Left kidney (tissue), 8 donors: ENCODE measurements around the gene RNASEL. TPM values are rescaled to one million over a fixed set of nuclear protein-coding genes. Genes with fewer than 3 reads are reported as not detected.
"Not testable (repeated sequence)": the region's sequence is repeated elsewhere in the genome, so short reads cannot be mapped to it uniquely, and the experiment has no call there.

ENCODE experiments used
- DNase-seq: peaks from one replicate; pipeline ENCODE4 v3.0.0-alpha.2; 2013
- long read RNA-seq, 8 donors: transcript quantifications; one replicate each; lab custom pipeline, GENCODE V29; 2026
- polyA plus RNA-seq: library from polyadenylated mRNA; unstranded; fragments of 120-200 nt; gene quantifications from one replicate; pipeline ENCODE4 v1.2.1, GENCODE V29; 2013; ENCODE audit not compliant: insufficient read length

Gene RNASEL
- polyA plus RNA-seq, result 12.7 TPM
- long read RNA-seq, donor 1, full-length matches to known transcripts, result 1 of 1 reads
- long read RNA-seq, donor 1, partial matches to known transcripts, result 0 of 1 reads
- long read RNA-seq, donor 1, other reads (novel, unspliced or antisense), result 0 of 1 reads
- long read RNA-seq, donor 2, full-length matches to known transcripts, result 1 of 1 reads
- long read RNA-seq, donor 2, partial matches to known transcripts, result 0 of 1 reads
- long read RNA-seq, donor 2, other reads (novel, unspliced or antisense), result 0 of 1 reads
- long read RNA-seq, donor 3, full-length matches to known transcripts, result 2 of 2 reads
- long read RNA-seq, donor 3, partial matches to known transcripts, result 0 of 2 reads
- long read RNA-seq, donor 3, other reads (novel, unspliced or antisense), result 0 of 2 reads
- long read RNA-seq, donor 4, result 0 reads
- long read RNA-seq, donor 5, full-length matches to known transcripts, result 3 of 3 reads
- long read RNA-seq, donor 5, partial matches to known transcripts, result 0 of 3 reads
- long read RNA-seq, donor 5, other reads (novel, unspliced or antisense), result 0 of 3 reads
- long read RNA-seq, donor 6, full-length matches to known transcripts, result 1 of 1 reads
- long read RNA-seq, donor 6, partial matches to known transcripts, result 0 of 1 reads
- long read RNA-seq, donor 6, other reads (novel, unspliced or antisense), result 0 of 1 reads
- long read RNA-seq, donor 7, full-length matches to known transcripts, result 1 of 1 reads
- long read RNA-seq, donor 7, partial matches to known transcripts, result 0 of 1 reads
- long read RNA-seq, donor 7, other reads (novel, unspliced or antisense), result 0 of 1 reads
- long read RNA-seq, donor 8, full-length matches to known transcripts, result 1 of 1 reads
- long read RNA-seq, donor 8, partial matches to known transcripts, result 0 of 1 reads
- long read RNA-seq, donor 8, other reads (novel, unspliced or antisense), result 0 of 1 reads

- DNase-seq, result peak; percentile 80
These were observed at the start of gene RNASEL for GRCh38 chr1:182588500-182589396. TSS of gene RNASEL (minus strand) at chr1:182589256. CDS start at chr1:182586806, 2,450 bp downstream.

GRCh38 chr1:182637769-182638168 is 48.7 kb upstream of the RNASEL start:
- no peak for DNase-seq

- DNase-seq, result no peak
These were observed 46.8 kb upstream of the RNASEL start for GRCh38 chr1:182635871-182636270.

- DNase-seq, result no peak
These were observed 45.4 kb upstream of the RNASEL start for GRCh38 chr1:182634306-182635072.

- DNase-seq, result no peak
These were observed 44.7 kb upstream of the RNASEL start for GRCh38 chr1:182633657-182634281.

- no peak for DNase-seq
These were observed 44.0 kb upstream of the RNASEL start for GRCh38 chr1:182633031-182633430.

- DNase-seq, result not testable (repeated sequence)
These were observed 43.4 kb upstream of the RNASEL start for GRCh38 chr1:182632441-182632857.

GRCh38 chr1:182631954-182632353 is 42.9 kb upstream of the RNASEL start:
- no peak for DNase-seq

- no peak for DNase-seq
These were observed 42.1 kb upstream of the RNASEL start for GRCh38 chr1:182631053-182631677.

- DNase-seq, result no peak
These were observed 41.5 kb upstream of the RNASEL start for GRCh38 chr1:182630586-182630985.

- no peak for DNase-seq
These were observed 40.5 kb upstream of the RNASEL start for GRCh38 chr1:182629499-182630096.

GRCh38 chr1:182629080-182629479 is 40.0 kb upstream of the RNASEL start:
- DNase-seq, result no peak

GRCh38 chr1:182628657-182629056 is 39.6 kb upstream of the RNASEL start:
- DNase-seq, result no peak

GRCh38 chr1:182627622-182628021 is 38.6 kb upstream of the RNASEL start:
- DNase-seq, result no peak

GRCh38 chr1:182626527-182626926 is 37.5 kb upstream of the RNASEL start:
- no peak for DNase-seq

- DNase-seq, result no peak
These were observed 36.9 kb upstream of the RNASEL start for GRCh38 chr1:182625719-182626504.

- DNase-seq, result no peak
These were observed 36.0 kb upstream of the RNASEL start for GRCh38 chr1:182625024-182625423.

GRCh38 chr1:182624577-182624976 is 35.5 kb upstream of the RNASEL start:
- DNase-seq, result no peak
